ENCODE measurements around the gene ALS2CL.
"Not testable (repeated sequence)": the region's sequence is repeated elsewhere in the genome, so short reads cannot be mapped to it uniquely, and the experiment has no call there.

The ALS2CL gene, protein sequence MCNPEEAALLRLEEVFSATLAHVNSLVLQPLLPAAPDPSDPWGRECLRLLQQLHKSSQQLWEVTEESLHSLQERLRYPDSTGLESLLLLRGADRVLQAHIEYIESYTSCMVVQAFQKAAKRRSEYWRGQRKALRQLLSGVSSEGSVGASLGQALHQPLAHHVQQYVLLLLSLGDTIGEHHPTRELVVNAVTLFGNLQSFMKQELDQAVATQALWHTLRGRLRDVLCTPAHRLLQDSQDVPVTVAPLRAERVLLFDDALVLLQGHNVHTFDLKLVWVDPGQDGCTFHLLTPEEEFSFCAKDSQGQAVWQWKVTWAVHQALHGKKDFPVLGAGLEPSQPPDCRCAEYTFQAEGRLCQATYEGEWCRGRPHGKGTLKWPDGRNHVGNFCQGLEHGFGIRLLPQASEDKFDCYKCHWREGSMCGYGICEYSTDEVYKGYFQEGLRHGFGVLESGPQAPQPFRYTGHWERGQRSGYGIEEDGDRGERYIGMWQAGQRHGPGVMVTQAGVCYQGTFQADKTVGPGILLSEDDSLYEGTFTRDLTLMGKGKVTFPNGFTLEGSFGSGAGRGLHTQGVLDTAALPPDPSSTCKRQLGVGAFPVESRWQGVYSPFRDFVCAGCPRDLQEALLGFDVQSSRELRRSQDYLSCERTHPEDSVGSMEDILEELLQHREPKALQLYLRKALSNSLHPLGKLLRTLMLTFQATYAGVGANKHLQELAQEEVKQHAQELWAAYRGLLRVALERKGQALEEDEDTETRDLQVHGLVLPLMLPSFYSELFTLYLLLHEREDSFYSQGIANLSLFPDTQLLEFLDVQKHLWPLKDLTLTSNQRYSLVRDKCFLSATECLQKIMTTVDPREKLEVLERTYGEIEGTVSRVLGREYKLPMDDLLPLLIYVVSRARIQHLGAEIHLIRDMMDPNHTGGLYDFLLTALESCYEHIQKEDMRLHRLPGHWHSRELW

DNA sequence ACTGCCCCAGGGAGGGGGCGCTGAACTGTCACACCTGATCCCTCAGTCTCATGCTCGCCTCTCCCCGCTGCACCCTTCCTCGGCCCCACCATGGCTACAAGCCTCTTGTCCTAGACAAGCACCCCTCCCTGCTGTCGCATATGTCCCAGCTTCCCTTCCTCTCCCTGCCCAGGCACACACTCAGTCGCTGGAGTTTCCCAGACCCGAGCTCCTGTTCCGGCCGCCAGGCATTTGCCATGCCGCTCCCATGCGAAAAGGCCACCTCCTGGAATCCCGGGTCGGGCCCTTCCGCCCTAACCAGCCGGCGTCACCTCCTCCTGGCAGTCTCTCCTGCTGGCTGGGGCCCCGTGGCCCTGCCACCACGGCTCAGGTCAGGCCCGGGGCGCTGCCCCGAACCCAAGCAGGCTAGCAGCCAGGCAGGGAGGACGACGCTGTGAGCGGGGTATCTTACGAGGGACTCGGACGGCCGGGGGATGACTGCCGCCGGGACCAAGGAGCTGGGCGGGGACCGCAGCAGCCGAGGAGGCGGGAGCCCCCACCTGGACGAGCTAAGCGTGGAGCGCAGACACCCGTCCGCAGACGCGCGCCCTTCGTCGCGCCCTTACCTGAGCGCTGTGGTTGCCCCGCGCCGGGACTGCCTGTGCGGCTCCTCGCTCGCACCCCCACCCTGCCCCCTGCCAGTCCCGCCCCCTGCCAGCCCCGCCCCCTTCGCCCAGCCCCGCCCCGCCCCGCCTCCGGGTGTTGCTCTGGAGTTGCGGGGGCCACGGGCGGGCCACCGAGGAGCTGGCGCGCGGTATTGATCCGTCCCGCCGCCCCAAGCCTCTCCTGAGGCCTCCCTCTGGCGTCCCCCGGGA lies at the start of gene ALS2CL:
TSS of gene ALS2CL (minus strand) at position 642 of the 854 bp plus-strand sequence. CDS start 4,239 bp downstream, outside the sequence.
- DNase-seq, result no peak

DNA sequence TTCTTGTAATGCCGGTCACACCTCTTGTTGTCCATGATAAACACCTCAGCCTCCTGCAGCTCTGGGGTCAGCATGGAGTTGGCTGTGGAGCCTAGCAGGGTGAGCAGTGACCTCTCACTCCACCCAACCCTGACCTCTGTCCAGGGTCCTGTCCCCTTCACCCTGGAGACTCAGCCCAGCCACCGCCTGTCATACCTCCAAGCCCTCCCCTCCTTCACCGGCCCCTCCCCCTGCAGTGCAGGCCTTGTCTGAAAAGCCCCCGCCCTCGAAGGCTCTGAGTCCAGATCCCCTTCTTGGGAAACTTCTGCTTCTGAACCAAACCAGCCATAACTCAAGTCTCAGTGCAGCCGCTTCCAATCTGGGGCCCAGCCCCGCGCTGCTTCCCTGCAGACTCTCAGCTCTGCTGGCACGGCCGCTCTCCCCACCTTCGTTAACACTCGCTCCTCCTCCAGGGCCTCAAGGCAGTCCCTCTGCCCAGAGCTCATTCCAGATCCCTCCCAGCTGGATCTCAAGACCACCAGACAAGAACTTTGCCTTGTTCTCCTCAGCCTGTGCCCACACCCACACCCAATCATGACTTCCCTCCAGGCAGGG lies 49.6 kb upstream of the ALS2CL start:
- DNase-seq, result no peak

DNA sequence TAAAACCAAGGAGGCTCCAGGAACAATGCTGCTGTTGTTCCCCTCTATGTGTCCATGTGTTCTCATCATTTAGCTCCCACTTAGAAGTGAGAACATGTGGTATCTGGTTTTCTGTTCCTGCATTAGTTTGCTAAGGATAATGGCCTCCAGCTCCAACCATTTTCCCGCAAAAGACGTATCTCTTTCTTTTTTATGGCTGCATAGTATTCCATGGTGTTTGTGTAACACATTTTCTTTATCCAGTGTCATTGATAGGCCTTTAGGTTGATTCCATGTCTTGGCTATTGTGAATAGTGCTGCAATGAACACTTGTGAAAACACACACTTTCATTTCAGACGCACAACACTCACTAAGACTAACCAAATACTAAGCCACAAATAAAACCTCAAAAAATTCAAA lies 46.1 kb upstream of the ALS2CL start:
- not testable (repeated sequence) for DNase-seq

DNA sequence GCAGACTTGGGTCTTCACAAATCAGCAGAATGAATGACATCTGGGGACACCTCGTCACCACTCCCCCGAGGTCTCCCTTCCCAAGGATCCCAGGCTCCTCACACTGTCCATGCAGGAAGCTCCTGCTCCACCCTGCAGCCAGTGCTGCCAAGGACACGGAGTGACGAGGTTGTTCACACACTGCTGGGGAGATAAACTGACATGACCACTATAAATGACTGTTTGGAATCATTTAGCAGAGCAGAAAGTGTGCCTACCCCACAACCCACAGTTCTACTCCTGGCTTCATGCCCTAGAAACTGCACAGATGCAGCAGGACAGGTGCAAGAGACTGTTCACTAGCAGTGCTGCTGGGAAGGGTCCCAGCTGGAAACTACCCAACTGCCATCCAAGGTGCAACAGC lies 43.9 kb upstream of the ALS2CL start:
- DNase-seq, result no peak

DNA sequence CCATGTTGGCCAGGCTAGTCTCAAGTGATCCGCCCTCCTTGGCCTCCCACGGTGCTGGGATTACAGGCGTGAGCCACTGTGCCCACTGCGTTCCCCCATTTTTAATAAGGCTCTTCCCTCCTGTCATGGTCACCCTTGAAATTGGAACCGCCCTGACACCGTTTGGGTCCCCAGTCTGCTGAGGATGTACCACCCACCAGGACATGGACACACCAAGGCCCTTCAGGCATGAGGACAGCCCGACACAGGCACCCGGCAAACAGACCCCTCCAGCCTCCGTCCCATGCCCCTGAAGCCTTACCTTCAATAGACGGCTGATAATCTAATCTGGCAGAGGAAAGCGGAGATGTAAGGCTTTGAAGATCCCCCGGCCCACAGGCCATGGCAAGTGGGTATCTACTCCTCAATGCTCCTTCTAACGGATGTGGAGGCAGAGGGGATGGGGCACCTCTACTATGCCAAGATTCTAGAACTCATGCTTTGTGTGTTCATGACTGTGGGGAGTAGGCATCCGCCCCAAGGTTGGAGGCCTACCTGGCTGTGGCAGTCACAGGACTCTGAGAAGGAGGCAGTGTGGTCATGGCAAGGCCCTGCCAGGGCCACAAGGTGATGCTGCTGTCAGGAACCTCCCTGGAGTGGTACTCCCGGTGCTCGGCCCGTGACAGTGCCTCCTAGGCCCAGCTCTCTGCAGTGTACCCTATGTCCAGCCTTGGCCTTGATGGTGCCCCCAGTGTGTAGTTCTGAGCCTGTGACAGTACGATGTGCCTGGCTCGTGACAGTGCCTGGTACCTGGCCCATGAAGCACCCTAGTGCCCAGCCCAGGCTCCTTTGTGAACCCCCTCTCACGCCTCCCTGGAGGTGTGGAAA lies 42.8 kb upstream of the ALS2CL start:
- DNase-seq, result no peak

DNA sequence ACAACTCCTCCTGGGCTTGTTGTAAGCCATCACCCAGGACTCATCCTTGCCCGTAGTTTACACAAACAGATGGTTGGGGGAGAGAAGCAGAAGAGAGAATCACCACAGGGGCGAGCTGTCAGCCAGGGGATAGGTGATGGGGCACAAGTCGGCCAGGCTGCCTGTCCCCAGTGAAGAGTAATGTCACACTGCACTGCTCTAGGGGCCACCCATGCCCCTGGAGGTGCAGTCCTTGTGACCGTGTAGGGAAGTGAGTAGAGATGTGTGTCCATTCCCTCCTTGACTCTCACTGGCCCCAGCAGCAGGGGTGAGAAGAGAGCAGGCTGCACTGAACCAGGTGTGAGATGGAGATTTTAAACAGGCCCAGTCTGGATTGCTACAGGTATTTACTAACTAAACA lies 41.3 kb upstream of the ALS2CL start:
- DNase-seq, result no peak

DNA sequence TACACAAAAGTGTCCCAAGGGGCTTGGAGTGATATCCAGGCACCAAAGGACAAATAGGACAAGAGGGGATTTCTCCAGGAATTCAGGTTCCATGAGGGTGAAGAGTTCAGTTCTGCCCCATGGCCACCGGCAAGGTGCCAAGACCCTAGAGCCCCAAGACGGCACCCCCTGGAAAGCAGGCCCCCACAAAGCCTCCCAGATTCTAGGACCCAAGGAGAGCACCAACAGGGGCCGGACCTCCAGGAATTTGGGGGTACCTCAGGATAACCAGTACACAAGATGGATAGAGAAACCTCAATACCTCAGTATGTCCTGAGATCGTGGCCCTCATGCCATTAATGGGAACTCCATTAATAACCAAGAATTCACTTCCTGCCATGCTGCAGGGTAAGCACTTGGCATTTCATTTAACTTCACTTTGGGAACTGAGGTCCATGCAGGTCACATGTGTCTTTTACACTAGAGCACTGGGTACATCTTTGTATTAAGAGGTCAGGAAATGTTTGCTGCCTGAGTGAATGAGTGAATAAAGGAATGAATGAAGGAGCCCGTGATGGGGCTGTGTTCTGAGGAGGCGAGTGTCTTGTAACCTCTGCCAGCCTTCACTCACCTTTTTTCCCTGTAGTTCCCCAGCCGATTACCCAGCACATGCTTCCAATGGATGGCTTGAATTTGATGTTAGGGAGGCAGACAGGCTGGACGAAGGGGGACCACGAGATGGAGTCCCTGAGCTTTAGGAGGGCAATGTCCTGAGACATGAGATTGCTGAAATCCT lies 39.7 kb upstream of the ALS2CL start:
- no peak for DNase-seq

DNA sequence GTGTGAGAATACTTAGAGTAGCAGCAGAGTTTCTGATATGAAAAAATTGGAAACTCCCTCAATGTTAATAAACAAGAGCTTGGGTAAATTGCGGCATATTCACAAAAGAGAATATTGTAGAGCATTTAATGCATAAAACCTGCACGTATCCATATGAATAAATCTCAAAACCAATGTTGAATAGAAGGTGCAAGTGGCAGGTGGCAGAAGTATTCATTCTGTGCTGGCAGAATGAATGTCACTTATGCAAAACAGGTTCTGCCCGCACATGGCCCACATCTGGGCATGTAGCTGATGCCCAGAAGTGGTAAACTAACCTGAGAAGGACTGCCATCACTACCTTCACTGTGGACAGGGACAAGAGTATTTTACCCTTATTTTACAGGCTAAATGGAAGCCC lies 38.3 kb upstream of the ALS2CL start:
- no peak for DNase-seq

DNA sequence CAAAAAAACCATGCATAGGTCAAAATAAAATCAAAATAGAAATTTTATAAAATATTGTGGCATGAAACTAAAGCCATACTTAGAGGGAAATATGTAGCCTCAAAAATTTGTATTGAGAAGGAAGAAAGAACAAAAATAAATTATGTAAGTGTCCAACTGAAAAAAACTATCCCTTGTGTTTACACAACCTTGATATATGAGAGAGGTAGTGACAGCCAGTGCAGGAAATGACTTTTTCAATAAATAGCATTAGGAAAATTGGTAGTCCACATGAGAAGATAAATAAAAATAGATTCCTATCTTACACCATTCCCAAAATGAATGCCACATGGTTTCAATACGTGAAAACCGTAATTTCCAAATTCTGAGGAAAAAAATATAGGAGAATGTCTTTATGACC lies 37.3 kb upstream of the ALS2CL start:
- no peak for DNase-seq

DNA sequence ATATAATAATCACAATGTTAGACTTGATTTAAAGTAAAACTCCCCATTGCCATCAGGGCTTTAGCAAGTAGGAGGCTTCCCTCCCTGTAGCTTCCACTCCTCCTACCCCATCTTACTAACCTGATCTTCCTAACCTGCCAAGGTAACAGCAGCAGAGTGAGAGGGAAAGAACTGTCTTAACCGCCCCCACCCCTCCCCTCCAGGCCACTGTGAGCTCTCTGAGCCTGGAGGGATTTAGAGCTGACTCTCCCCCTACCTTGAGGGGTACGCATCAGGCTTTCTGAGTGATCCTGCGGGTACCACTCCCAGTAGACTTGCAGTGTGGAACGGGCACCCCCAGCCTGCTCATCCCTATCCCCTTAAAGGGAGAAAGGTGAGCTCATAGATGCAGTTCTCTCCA lies 35.6 kb upstream of the ALS2CL start:
- no peak for DNase-seq

DNA sequence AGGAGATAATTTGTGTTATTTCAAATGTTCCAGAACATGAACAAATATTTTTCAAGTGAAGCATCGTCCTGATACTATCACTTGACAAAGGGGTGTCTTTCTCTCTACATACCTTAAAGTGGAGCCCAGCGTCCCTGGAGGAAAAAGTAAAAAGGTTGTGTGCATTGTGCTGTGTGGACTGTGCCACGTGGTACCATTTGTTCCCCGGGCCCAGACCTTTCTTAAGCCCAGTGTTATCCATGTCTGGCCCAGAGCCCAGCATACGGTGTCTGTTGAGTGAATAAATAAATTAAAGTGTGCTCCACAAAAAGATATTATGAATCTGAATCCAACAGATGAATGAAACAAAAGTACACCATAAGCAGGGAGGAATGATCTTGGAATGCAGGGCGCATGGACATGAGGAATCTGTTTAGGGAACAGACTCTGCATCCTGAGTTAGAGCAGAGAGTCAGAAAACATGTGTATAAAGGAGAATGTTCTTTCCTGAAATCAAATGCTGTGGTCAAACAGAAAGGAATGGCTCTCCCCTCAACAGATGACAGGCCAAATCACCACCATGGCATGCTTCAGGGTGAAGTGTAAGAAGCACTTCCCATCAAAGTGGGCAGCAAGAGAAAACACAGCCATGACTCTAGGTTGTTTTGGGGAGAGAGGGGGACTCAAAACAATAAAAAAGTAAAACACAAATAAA lies 32.3 kb upstream of the ALS2CL start:
- DNase-seq, result no peak

DNA sequence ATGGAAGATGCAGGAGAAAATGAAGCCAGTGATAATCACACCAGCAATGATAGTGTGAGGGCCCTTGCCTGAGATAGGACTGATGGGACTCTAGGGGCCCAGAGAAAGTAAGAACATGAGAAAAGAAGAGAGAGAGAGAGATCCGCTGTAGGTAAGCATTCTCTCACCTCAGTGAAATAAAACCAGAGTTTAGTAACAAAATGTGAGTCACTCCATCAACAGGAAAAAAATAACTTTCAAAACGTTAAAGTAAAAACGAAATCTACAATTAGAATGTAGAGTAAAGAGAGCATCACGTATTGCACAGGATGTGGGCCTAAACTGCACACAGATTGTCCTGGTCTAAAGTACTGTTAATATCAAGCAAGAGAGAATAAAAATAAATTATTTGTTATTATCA lies 30.9 kb upstream of the ALS2CL start:
- no peak for DNase-seq

DNA sequence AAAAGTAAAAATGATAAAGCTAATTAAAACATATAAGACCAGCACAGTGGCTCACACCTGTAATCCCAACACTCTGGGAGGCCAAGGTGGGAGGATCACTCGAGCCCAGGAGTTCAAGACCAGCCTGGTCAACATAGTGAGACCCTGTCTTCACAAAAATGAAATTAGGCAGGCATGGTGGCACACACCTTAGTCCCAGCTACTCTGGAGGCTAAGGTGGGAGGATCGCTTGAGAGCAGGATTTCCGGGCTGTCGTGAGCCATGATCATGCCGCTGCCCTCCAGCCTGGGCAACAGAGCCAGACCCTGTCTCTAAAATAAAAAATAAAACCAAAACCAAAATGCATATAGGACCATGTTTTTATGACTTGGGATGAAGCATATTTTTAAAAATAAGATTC lies 29.0 kb upstream of the ALS2CL start:
- no peak for DNase-seq

DNA sequence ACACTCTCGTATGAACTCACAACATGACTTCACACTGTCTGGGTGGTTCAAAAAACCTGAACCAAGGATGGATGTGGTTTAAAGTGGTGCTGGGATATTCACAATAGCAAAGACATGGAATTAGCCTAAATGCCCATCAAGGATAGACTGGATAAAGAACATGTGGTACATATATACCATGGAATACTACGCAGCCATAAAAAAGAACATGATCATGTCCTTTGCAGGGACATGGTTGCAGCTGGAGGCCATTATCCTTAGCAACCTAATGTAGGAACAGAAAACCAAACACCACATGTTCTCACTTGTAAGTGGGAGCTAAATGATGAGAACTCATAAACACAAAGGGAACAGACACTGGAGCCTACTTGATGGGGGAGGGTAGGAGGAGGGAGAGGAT lies 27.5 kb upstream of the ALS2CL start:
- DNase-seq, result no peak

DNA sequence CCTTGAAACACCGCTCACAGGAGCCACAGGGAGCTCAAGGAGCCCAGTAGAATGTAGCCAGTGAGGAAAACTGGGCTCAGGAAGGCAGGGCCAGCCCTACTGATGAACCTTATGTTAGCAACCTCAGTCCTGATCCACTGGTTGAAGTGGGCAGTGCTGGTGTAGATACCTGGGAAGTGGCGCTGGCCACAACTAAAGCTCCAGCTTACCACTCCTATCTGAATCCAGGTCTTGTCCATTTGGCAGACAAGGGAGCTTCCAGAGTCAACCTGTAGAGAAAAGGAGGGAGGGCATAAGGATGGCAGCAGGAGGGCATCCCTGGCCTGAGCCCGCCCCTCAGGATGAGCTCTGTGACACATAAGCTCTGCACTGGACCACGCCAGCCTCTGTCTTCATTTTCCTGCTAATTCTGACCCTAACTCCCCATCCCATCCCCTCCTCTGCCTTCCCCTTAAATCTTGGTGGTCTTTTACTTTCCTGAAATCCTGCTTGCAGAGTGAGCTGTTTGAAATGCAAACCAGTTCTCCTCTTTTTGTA lies 26.3 kb upstream of the ALS2CL start:
- DNase-seq, result no peak

DNA sequence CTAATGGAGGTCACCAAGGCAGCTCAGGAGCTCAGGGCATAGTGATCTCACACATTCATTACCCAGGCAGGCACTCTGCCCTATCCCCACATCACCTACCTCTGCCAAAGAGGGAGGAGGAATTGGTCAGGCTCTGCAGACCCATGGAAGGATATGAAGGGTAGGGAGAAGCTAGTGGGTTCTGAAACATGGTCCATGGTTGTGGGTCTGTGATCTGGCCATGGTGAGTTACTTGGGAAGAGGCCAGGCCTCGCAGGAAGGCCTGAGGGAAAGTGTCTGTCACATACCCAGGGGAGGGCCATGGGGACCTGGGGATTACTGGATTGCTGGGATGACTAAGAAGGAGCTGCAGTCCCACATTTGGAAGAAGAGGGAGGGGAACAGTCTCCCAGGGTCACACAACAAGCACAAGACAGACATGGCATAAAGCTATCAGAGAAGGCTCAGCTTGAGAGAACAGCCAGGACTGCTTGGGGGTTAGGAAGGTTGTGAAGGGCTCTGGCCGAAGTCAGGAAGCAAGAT lies 25.6 kb upstream of the ALS2CL start:
- no peak for DNase-seq

DNA sequence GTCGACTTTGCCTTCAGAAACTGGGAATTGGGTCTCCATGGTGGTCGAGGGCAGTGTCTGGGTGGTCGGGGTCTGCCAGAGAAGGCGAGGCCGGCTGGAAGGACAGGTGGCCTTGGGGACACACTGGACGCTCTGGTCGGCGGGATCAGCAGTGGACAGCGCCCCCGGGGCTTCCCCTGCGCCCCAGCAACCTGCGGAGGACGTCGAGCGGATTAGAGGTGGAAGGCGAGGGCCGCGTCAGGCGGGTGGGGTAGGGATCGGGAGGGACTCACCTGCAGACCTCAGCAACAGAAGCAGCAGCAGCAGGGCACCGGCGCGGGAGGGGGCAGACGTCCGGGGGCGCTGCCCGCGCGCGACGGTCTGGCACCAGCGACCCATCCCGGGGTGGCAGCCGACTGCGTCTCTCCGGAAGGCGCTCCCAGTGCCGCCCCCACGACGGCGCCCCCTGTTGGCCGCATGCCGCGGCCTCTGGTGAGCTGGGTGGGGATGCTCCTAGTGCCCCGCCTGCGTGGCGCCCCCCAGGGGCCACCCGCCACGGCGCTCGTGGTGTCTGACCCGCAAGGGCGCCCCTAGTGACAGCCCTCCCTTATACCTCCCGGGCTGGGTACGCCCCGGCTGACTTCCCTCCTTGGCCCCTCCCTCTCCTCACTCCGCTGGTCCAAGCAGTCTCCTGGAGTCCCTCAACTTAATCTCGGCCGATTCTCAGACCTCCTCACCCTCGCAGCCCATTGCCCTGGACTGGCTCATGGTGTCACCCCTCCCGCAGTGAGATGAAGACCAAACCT lies 24.2 kb upstream of the ALS2CL start, which contains the start of gene PRSS50:
TSS of gene PRSS50 (minus strand) at position 423 of the 785 bp plus-strand sequence. CDS start at position 378, 45 bp downstream.
- no peak for DNase-seq
